Liver (tissue), 9 donors: ENCODE measurements around the gene CXCL1. TPM values are rescaled to one million over a fixed set of nuclear protein-coding genes. Genes with fewer than 3 reads are reported as not detected.

Experiments
- DNase-seq: peaks from one replicate; pipeline ENCODE4 v3.0.0-alpha.2; 2017; ENCODE audit warnings: low spot score
- H3K27ac ChIP-seq, 2 donors: one replicate each; pipeline ENCODE4 v1.7.0; 2013; ENCODE audit warnings: inconsistent platforms in 2 of 2, low read length in 2 of 2, control low read depth in 1 of 2, low read depth in 1 of 2, mild to moderate bottlenecking in 1 of 2
- H3K27me3 ChIP-seq, 4 donors: one replicate each; pipeline versions ENCODE4 v1.6.1 to v1.7.0; 2013; ENCODE audit warnings: low read length in 3 of 4, inconsistent platforms in 1 of 4, mild to moderate bottlenecking in 1 of 4, moderate library complexity in 1 of 4; ENCODE audit not compliant: control insufficient read depth in 4 of 4, insufficient read depth in 4 of 4
- H3K36me3 ChIP-seq, 4 donors: one replicate each; pipeline versions ENCODE4 v1.6.1 to v1.7.0; 2013; ENCODE audit warnings: low read length in 3 of 4, mild to moderate bottlenecking in 3 of 4, low read depth in 1 of 4, moderate library complexity in 1 of 4; ENCODE audit not compliant: control insufficient read depth in 4 of 4, insufficient read depth in 3 of 4
- H3K4me1 ChIP-seq, 4 donors: one replicate each; pipeline versions ENCODE4 v1.6.1 to v1.7.0; 2013; ENCODE audit warnings: low read length in 3 of 4, mild to moderate bottlenecking in 3 of 4, moderate library complexity in 1 of 4; ENCODE audit not compliant: control insufficient read depth in 4 of 4, insufficient read depth in 4 of 4
- H3K4me3 ChIP-seq, 3 donors: one replicate each; pipeline versions ENCODE4 v1.6.1 to v1.7.0; 2013; ENCODE audit warnings: low read length in 3 of 3, control low read depth in 1 of 3, low read depth in 1 of 3, mild to moderate bottlenecking in 1 of 3
- H3K9ac ChIP-seq, 2 donors: one replicate each; pipeline ENCODE4 v1.7.0; 2013; ENCODE audit warnings: low read length in 2 of 2, mild to moderate bottlenecking in 2 of 2, moderate library complexity in 2 of 2, control low read depth in 1 of 2, low read depth in 1 of 2
- H3K9me3 ChIP-seq, 4 donors: one replicate each; pipeline versions ENCODE4 v1.6.1 to v1.7.0; 2013; ENCODE audit warnings: low read length in 3 of 4; ENCODE audit not compliant: control insufficient read depth in 4 of 4
- ATF3 ChIP-seq: IDR thresholded peaks from 2 replicates; pipeline ENCODE4 v1.6.1; 2016; ENCODE audit warnings: antibody characterized with exemption
- EGR1 ChIP-seq, 2 donors: IDR thresholded peaks; 2 replicates each; pipeline ENCODE4 v1.6.1; 2016 to 2018; ENCODE audit warnings: antibody characterized with exemption in 2 of 2, low read depth in 2 of 2
- FOXA1 ChIP-seq: IDR thresholded peaks from 2 replicates; pipeline ENCODE4 v1.6.1; 2016; ENCODE audit warnings: antibody characterized with exemption
- FOXA2 ChIP-seq: IDR thresholded peaks from 2 replicates; pipeline ENCODE4 v1.6.1; 2016; ENCODE audit warnings: antibody characterized with exemption
- GABPA ChIP-seq, 2 donors: IDR thresholded peaks in 1 of 2; conservative IDR thresholded peaks in 1 of 2; 2 replicates each; pipeline ENCODE4 v1.6.1; 2016; ENCODE audit warnings: antibody characterized with exemption in 2 of 2, mild to moderate bottlenecking in 1 of 2, moderate library complexity in 1 of 2
- HNF4A ChIP-seq, 2 donors: conservative IDR thresholded peaks; 2 replicates each; pipeline ENCODE4 v1.6.1; 2016; ENCODE audit warnings: antibody characterized with exemption in 2 of 2, mild to moderate bottlenecking in 2 of 2
- HNF4G ChIP-seq: IDR thresholded peaks from 2 replicates; pipeline ENCODE4 v1.6.1; 2016; ENCODE audit warnings: antibody characterized with exemption
- JUND ChIP-seq, 2 donors: IDR thresholded peaks; 2 replicates each; pipeline ENCODE4 v1.6.1; 2016; ENCODE audit warnings: antibody characterized with exemption in 2 of 2
- RAD21 ChIP-seq, 2 donors: IDR thresholded peaks; 2 replicates each; pipeline ENCODE4 v1.6.1; 2016; ENCODE audit warnings: antibody characterized with exemption in 2 of 2, mild to moderate bottlenecking in 2 of 2
- REST ChIP-seq: IDR thresholded peaks from 2 replicates; pipeline ENCODE4 v1.6.1; 2016; ENCODE audit warnings: antibody characterized with exemption, mild to moderate bottlenecking
- RXRA ChIP-seq, 2 donors: IDR thresholded peaks; 2 replicates each; pipeline ENCODE4 v1.6.1; 2017 to 2018; ENCODE audit warnings: antibody characterized with exemption in 2 of 2, mild to moderate bottlenecking in 1 of 2
- SP1 ChIP-seq: IDR thresholded peaks from 2 replicates; pipeline ENCODE4 v1.6.1; 2018; ENCODE audit warnings: antibody characterized with exemption, mild to moderate bottlenecking
- TAF1 ChIP-seq: conservative IDR thresholded peaks from 2 replicates; pipeline ENCODE4 v1.6.1; 2016; ENCODE audit warnings: antibody characterized with exemption, mild to moderate bottlenecking
- YY1 ChIP-seq: IDR thresholded peaks from 2 replicates; pipeline ENCODE4 v1.6.1; 2016; ENCODE audit warnings: antibody characterized with exemption, mild to moderate bottlenecking
- WGBS: extraction: QIAGEN DNeasy Blood & Tissue Kit; methylation state at CpG from one replicate; pipeline ENCODE4 v1.1.7; 2013; 5-methylcytosine and 5-hydroxymethylcytosine counted together
- polyA plus RNA-seq, 2 donors: library from polyadenylated mRNA; stranded (reverse) in 1 of 2; unstranded in 1 of 2; fragments of 200-250 nt in 1 of 2; fragments of >200 nt in 1 of 2; fragmentation: Nextera tagmentation in 1 of 2; extraction: Ambion mirVana in 1 of 2; gene quantifications; one replicate each; pipeline versions ENCODE4 v1.2.1 to v1.2.3, GENCODE V29; 2013 to 2015
- total RNA-seq, 2 donors: library from RNA; depleted of rRNA; stranded (reverse); fragments of >200 nt; gene quantifications; one replicate each; pipeline ENCODE4 v1.2.3, GENCODE V29; 2014
- TF ChIP-seq, protein P1 (sequence below): fragments of 150-350 bp; IDR thresholded peaks from 2 replicates; pipeline ENCODE4 v1.5.1; 2017; ENCODE audit warnings: improper control_type of control experiment, low read depth, low read length; ENCODE audit not compliant: missing input control
- TF ChIP-seq, protein P2 (sequence below): IDR thresholded peaks from 2 replicates; pipeline ENCODE4 v1.6.1; 2016; ENCODE audit warnings: antibody characterized with exemption
- donor health status: healthy.
- donor health status: healthy.
- donor health status: healthy.
- donor health status: healthy.
- donor health status: healthy.

Gene CXCL1
- total and polyA plus RNA-seq, 4 donors = 0.97 to 4.2 (median 2.8) TPM; not detected in 1

DNA sequence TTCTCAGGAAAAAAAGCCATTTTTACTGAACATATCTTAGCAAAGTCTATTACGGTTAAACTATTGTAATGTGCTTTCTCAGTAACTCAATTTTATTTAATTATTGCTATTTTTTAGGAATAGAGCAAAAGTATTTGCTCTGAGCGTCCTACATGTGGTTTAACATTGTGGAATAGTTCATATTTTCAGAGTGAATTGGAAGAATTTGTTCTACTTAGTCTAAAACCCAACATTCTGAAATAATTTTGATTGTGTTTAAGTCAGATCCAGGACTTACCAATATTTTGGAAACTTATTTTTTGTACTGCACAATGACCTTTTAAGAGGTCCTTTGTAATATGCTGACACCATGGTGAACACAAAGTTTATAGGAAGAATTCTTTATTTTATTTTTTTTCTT lies 27.2 kb downstream of the CXCL1 start:
- TF ChIP-seq RAD21 (IDR thresholded peaks at IDR 0.05) = no peak
- no peak for TF ChIP-seq ATF3
- no peak for TF ChIP-seq FOXA2
- no peak for TF ChIP-seq FOXA1
- TF ChIP-seq RXRA (IDR thresholded peaks at IDR 0.05) = no peak
- TF ChIP-seq, protein P1, sequence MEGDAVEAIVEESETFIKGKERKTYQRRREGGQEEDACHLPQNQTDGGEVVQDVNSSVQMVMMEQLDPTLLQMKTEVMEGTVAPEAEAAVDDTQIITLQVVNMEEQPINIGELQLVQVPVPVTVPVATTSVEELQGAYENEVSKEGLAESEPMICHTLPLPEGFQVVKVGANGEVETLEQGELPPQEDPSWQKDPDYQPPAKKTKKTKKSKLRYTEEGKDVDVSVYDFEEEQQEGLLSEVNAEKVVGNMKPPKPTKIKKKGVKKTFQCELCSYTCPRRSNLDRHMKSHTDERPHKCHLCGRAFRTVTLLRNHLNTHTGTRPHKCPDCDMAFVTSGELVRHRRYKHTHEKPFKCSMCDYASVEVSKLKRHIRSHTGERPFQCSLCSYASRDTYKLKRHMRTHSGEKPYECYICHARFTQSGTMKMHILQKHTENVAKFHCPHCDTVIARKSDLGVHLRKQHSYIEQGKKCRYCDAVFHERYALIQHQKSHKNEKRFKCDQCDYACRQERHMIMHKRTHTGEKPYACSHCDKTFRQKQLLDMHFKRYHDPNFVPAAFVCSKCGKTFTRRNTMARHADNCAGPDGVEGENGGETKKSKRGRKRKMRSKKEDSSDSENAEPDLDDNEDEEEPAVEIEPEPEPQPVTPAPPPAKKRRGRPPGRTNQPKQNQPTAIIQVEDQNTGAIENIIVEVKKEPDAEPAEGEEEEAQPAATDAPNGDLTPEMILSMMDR = no peak
- TF ChIP-seq HNF4G = no peak
- no peak for TF ChIP-seq JUND (IDR thresholded peaks at IDR 0.05)
- no peak for TF ChIP-seq GABPA (IDR thresholded peaks at IDR 0.05 in 1 of 2, conservative IDR thresholded peaks at IDR 0.05 in 1 of 2)
- no peak for TF ChIP-seq TAF1
- TF ChIP-seq HNF4A (conservative IDR thresholded peaks at IDR 0.05) = no peak
- TF ChIP-seq SP1 = no peak
- TF ChIP-seq, protein P2, sequence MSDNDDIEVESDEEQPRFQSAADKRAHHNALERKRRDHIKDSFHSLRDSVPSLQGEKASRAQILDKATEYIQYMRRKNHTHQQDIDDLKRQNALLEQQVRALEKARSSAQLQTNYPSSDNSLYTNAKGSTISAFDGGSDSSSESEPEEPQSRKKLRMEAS = no peak
- no peak for TF ChIP-seq REST
- TF ChIP-seq YY1 = no peak
- Histone ChIP-seq H3K9me3 (no peaks in the 10 kb centered on the region), H3K4me1 (no peaks in the 10 kb centered on the region), H3K36me3 (no peaks in the 10 kb centered on the region), H3K4me3 (no peak overlapping the region), H3K27ac (no peak overlapping the region), H3K27me3 (peaks cover 0 to 2% (median 0%) of the 10 kb centered on the region in 4 donors), H3K9ac (no peak overlapping the region)
- DNase-seq = no peak
- 95% methylated on average over 2 of the region's 2 CpGs for WGBS

DNA sequence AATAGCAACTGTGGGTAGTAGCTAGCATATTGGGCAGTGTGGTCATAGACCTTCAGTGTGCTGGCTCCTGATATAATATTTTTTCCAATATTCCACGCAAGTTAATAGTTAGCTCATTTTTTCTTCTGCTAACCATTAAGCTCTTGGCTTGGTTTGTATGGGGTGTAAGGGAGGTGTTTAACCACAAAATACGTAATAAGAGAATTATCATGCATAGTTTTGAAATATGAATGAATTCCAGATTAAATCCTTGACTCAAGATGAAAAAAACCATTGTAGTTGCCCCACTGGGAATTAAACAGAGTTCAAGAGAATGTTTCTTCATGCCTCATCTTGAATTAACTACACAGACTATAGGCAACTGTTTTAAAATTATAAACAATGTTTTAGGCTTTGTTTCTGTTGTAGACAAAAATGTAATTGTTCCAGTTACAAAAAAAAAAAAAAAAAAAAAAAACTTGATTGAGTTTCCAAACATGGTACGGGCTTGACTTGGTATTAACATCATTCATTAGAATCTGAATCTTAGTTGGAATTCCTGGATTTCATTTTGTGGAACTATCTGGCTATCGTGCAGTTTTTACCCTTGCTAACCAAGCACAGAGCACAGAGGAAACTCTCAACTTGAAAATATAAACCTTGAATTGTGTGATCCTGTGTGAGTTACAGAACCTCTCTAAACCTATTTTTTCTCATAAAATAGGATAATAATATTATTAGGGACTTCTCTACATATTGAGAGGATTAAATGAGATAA lies 28.4 kb downstream of the CXCL1 start:
- Histone ChIP-seq H3K9me3 (no peaks in the 10 kb centered on the region), H3K27me3 (peaks cover 0 to 2% (median 0%) of the 10 kb centered on the region in 4 donors), H3K27ac (no peak overlapping the region), H3K36me3 (no peaks in the 10 kb centered on the region), H3K4me1 (no peaks in the 10 kb centered on the region), H3K9ac (no peak overlapping the region), H3K4me3 (no peak overlapping the region)
- DNase-seq = no peak
- WGBS = 85% methylated on average over 4 of the region's 4 CpGs
- no peak for TF ChIP-seq ATF3
- TF ChIP-seq HNF4A (conservative IDR thresholded peaks at IDR 0.05) = no peak
- no peak for TF ChIP-seq REST
- TF ChIP-seq FOXA2 = no peak
- TF ChIP-seq, protein P2 = no peak
- no peak for TF ChIP-seq FOXA1
- TF ChIP-seq, protein P1 = no peak
- TF ChIP-seq EGR1 (IDR thresholded peaks at IDR 0.05; ENCODE audit: low read depth in 2 of 2) = no peak
